Activated naive CD4-positive, alpha-beta T cell treated with anti-CD3 and anti-CD28 coated beads, Interleukin-2, amount 10 ng/mL, durations not matched to agents 7 days and 5 days (primary cell): ENCODE data around the gene KRT81.
"Not testable (repeated sequence)": the region's sequence is repeated elsewhere in the genome, so short reads cannot be mapped to it uniquely, and the experiment has no call there.

Experiments used
- CTCF ChIA-PET: fragments of 350-600 bp; sonication (Branson Sonifier 250); formaldehyde crosslinking; loops from one replicate; lab custom pipeline; 2021; ENCODE audit warnings: antibody characterized with exemption; lab: Charles Lee
- DNase-seq: peaks from one replicate; pipeline ENCODE4 v3.0.0-alpha.2; 2020
- H3K27ac Mint-ChIP-seq: one replicate; pipeline ENCODE4 v1.8.0; 2021; ENCODE audit warnings: mild to moderate bottlenecking, moderate library complexity, mixed read lengths
- H3K27me3 Mint-ChIP-seq: one replicate; pipeline ENCODE4 v1.8.0; 2021; ENCODE audit warnings: mild to moderate bottlenecking, mixed read lengths
- H3K36me3 Mint-ChIP-seq: one replicate; pipeline ENCODE4 v1.8.0; 2021; ENCODE audit warnings: mixed read lengths
- H3K4me1 Mint-ChIP-seq: one replicate; pipeline ENCODE4 v1.8.0; 2021; ENCODE audit warnings: mixed read lengths
- H3K4me3 Mint-ChIP-seq: one replicate; pipeline ENCODE4 v1.8.0; 2021; ENCODE audit warnings: mild to moderate bottlenecking, moderate library complexity, mixed read lengths
- H3K9me3 Mint-ChIP-seq: one replicate; pipeline ENCODE4 v1.8.0; 2021; ENCODE audit warnings: mixed read lengths

Gene KRT81

GRCh38 chr12:52254965-52255751, 36.2 kb downstream of the KRT81 start:
- peaks cover 14% of the 10 kb centered on the region for H3K36me3 Mint-ChIP-seq
- H3K9me3 Mint-ChIP-seq: peaks cover 3% of the 10 kb centered on the region
- peaks cover 47% of the 10 kb centered on the region for H3K4me1 Mint-ChIP-seq
- no peak overlapping the region for H3K27ac Mint-ChIP-seq
- DNase-seq: no peak
- CTCF ChIA-PET: interaction anchor here (1.2 to 1.4 kb wide), 2 partner anchors 24 to 52 kb away, joined by 3 to 4 read pairs; no protein-coding TSS in a partner anchor
- peaks cover 76% of the 10 kb centered on the region for H3K27me3 Mint-ChIP-seq
- no peak overlapping the region for H3K4me3 Mint-ChIP-seq

- Mint-ChIP-seq H3K9me3 (peaks cover 3% of the 10 kb centered on the region), H3K4me1 (peaks cover 47% of the 10 kb centered on the region), H3K36me3 (peaks cover 19% of the 10 kb centered on the region), H3K4me3 (no peak overlapping the region), H3K27me3 (peaks cover 76% of the 10 kb centered on the region), H3K27ac (no peak overlapping the region)
- DNase-seq: no peak
- CTCF ChIA-PET: interaction anchor here (1.2 kb wide), 1 partner anchor 53 kb away, joined by 4 read pairs; no protein-coding TSS in a partner anchor
These were observed 37.0 kb downstream of the KRT81 start for GRCh38 chr12:52254180-52254964.

- no peak for DNase-seq
- Mint-ChIP-seq H3K4me3 (no peak overlapping the region), H3K27me3 (peaks cover 76% of the 10 kb centered on the region), H3K36me3 (peaks cover 19% of the 10 kb centered on the region), H3K4me1 (peaks cover 48% of the 10 kb centered on the region), H3K27ac (no peak overlapping the region), H3K9me3 (peaks cover 3% of the 10 kb centered on the region)
- CTCF ChIA-PET: interaction anchor here (2.2 kb wide), 1 partner anchor 15 kb away, joined by 6 read pairs; no protein-coding TSS in a partner anchor
These were observed 37.7 kb downstream of the KRT81 start for GRCh38 chr12:52253391-52254179.

- CTCF ChIA-PET: interaction anchor here (1.6 to 2.2 kb wide), 2 partner anchors 15 to 17 kb away, joined by 4 to 6 read pairs; no protein-coding TSS in a partner anchor
- Mint-ChIP-seq H3K9me3 (peaks cover 3% of the 10 kb centered on the region), H3K4me1 (peaks cover 49% of the 10 kb centered on the region), H3K4me3 (no peak overlapping the region), H3K36me3 (peaks cover 20% of the 10 kb centered on the region), H3K27ac (peak overlapping the region; percentile 96), H3K27me3 (peaks cover 70% of the 10 kb centered on the region)
- DNase-seq: no peak
These were observed 38.5 kb downstream of the KRT81 start for GRCh38 chr12:52252728-52253343.

GRCh38 chr12:52252175-52252615, 39.1 kb downstream of the KRT81 start:
- Mint-ChIP-seq H3K27me3 (peaks cover 64% of the 10 kb centered on the region), H3K27ac (peak overlapping the region; percentile 96), H3K36me3 (peaks cover 21% of the 10 kb centered on the region), H3K4me1 (peaks cover 56% of the 10 kb centered on the region)
- H3K4me3 Mint-ChIP-seq, H3K9me3 Mint-ChIP-seq: not testable (repeated sequence)
- peak; percentile 30 for DNase-seq
- CTCF ChIA-PET: interaction anchor here (0.7 to 2.2 kb wide), 5 partner anchors 11 to 27 kb away, joined by 3 to 8 read pairs (median 4); no protein-coding TSS in a partner anchor

GRCh38 chr12:52251367-52252051, 39.8 kb downstream of the KRT81 start:
- H3K9me3 Mint-ChIP-seq: peaks cover 3% of the 10 kb centered on the region
- peaks cover 62% of the 10 kb centered on the region for H3K4me1 Mint-ChIP-seq
- H3K36me3 Mint-ChIP-seq: peaks cover 20% of the 10 kb centered on the region
- peaks cover 57% of the 10 kb centered on the region for H3K27me3 Mint-ChIP-seq
- peak overlapping the region; percentile 96 for H3K27ac Mint-ChIP-seq
- CTCF ChIA-PET: interaction anchor here (0.7 to 2.4 kb wide), 6 partner anchors 10 to 29 kb away, joined by 3 to 9 read pairs (median 5); no protein-coding TSS in a partner anchor
- H3K4me3 Mint-ChIP-seq: no peak overlapping the region
- peak; percentile 52 for DNase-seq

- H3K9me3 Mint-ChIP-seq: peaks cover 3% of the 10 kb centered on the region
- peak overlapping the region; percentile 31 for H3K27ac Mint-ChIP-seq
- peaks cover 45% of the 10 kb centered on the region for H3K27me3 Mint-ChIP-seq
- CTCF ChIA-PET: interaction anchor here (2.4 kb wide), 1 partner anchor 28 kb away, joined by 9 read pairs; no protein-coding TSS in a partner anchor
- H3K4me1 Mint-ChIP-seq: peaks cover 74% of the 10 kb centered on the region
- peak; percentile 18 for DNase-seq
- no peak overlapping the region for H3K4me3 Mint-ChIP-seq
- peaks cover 20% of the 10 kb centered on the region for H3K36me3 Mint-ChIP-seq
These were observed 41.0 kb downstream of the KRT81 start for GRCh38 chr12:52250048-52250990.

GRCh38 chr12:52249511-52250047, 41.8 kb downstream of the KRT81 start:
- no peak overlapping the region for H3K4me3 Mint-ChIP-seq
- peaks cover 20% of the 10 kb centered on the region for H3K36me3 Mint-ChIP-seq
- peak overlapping the region; percentile 39 for H3K27ac Mint-ChIP-seq
- H3K27me3 Mint-ChIP-seq: peaks cover 38% of the 10 kb centered on the region
- DNase-seq: peak; percentile 18
- peaks cover 3% of the 10 kb centered on the region for H3K9me3 Mint-ChIP-seq
- peaks cover 78% of the 10 kb centered on the region for H3K4me1 Mint-ChIP-seq
- CTCF ChIA-PET: interaction anchor here (2.4 kb wide), 1 partner anchor 28 kb away, joined by 9 read pairs; no protein-coding TSS in a partner anchor

GRCh38 chr12:52248541-52249461, 42.5 kb downstream of the KRT81 start:
- peaks cover 3% of the 10 kb centered on the region for H3K9me3 Mint-ChIP-seq
- peaks cover 81% of the 10 kb centered on the region for H3K4me1 Mint-ChIP-seq
- peaks cover 20% of the 10 kb centered on the region for H3K36me3 Mint-ChIP-seq
- H3K27ac Mint-ChIP-seq: no peak overlapping the region
- H3K4me3 Mint-ChIP-seq: no peak overlapping the region
- DNase-seq: peak; percentile 11
- peaks cover 33% of the 10 kb centered on the region for H3K27me3 Mint-ChIP-seq
- CTCF ChIA-PET: no interaction called here

GRCh38 chr12:52247622-52248540, 43.5 kb downstream of the KRT81 start:
- CTCF ChIA-PET: interaction anchor here (1.2 kb wide), 1 partner anchor 31 kb away, joined by 3 read pairs; no protein-coding TSS in a partner anchor
- Mint-ChIP-seq H3K4me1 (peaks cover 85% of the 10 kb centered on the region), H3K4me3 (no peak overlapping the region), H3K36me3 (peaks cover 21% of the 10 kb centered on the region), H3K9me3 (peaks cover 3% of the 10 kb centered on the region), H3K27me3 (peaks cover 31% of the 10 kb centered on the region), H3K27ac (peak overlapping the region; percentile 62)
- peak; percentile 17 for DNase-seq
